ENCODE data around the gene CASK.
"Not testable (repeated sequence)": the region's sequence is repeated elsewhere in the genome, so short reads cannot be mapped to it uniquely, and the experiment has no call there.

CASK gene

DNA sequence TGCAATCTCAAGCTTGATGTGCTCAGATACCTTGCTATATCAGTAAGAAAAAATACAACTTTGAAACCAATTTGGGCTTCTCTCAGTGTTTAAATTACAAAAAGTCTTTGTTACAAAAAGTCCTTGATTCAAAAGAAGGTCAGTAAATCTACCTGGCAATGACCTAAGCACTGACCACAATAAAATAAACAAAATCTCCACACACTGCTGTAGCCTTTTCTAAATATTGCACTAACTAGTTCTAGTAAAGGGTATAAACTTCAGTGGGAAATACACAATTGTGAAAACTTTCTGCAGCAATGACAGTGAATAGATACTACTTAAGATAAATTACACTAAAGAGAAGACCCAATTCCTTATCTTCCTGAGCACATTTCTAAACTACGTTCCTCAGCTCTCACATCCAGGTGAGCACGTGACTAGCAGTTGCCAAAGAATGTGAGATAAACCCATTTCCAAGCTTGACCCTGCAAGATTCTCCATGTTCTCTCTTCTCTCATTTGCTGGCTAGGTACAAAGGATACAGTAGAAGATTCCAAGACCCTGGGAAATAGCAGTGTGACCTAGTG lies 316.0 kb downstream of the CASK start:
- FAIRE-seq (no peak), DNase-seq (ENCODE audit: insufficient read length, low spot score) (no peak)
- TF ChIP-seq POLR2A (IDR thresholded peaks at IDR 0.05; ENCODE audit: low read depth, low read length) (no peak), POU2F2 (IDR thresholded peaks at IDR 0.05; ENCODE audit: low read depth, low read length) (no peak), SPI1 (IDR thresholded peaks at IDR 0.05; ENCODE audit: low read depth, low read length) (no peak), POLR2AphosphoS5 (IDR thresholded peaks at IDR 0.05; ENCODE audit: low read depth, low read length) (no peak), PAX5 (IDR thresholded peaks at IDR 0.05; ENCODE audit: insufficient read depth, low read length, severe bottlenecking) (no peak), TAF1 (IDR thresholded peaks at IDR 0.05; ENCODE audit: low read depth, low read length) (no peak)

DNA sequence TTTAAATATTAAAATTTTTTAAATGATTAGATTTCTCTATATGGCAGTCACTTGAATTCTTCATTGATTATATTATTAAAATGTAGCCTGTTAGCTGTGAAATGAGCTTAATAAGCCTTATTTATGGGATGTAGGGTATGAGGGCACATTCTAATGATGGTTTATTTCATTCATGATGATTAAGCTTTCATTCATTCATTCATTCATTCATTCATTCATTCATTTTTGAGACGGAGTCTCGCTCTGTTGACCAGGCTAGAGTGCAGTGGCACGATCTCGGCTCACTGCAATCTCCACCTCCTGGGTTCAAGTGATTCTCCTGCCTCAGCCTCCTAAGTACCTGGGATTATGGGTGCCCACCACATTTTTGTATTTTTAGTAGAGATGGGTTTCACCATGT lies 317.3 kb downstream of the CASK start:
- FAIRE-seq, result not testable (repeated sequence)

DNA sequence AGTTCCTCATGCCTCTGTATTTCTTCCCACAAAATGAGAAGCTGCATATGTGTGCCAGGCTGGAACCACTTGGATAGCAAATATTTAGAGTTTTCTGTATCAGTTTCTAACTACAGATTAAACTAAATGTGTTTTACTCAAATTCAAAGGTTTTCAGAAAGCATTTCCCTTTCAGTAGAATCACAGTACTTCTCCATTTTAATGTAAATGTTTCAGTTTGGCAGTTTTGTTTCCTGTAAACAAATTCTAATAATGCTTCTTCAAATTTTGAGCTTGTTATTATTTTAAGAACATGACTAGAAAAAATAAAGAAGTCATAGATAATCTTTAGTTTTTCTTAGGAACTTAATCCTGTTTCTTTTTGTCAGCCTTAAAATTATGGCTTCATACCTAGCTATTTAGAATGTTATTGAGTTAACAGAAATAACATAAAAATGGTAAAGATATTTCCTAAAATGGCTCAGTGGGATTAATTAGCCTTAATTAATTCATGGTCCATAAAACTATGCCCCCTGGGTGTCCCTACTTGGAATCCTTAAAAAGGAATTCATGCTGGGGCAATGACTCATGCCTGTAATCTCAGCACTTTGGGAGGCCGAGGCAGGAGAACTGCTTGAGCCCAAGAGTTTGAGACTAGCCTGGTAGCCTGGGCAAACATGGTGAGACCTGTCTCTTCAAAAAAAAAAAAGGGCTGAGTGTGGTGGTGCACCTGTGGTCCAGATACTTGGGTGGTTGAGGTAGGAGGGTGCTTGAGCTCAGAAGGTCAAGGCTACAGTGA lies 318.4 kb downstream of the CASK start:
- TF ChIP-seq POLR2A (IDR thresholded peaks at IDR 0.05; ENCODE audit: low read depth, low read length) (no peak), POLR2AphosphoS5 (IDR thresholded peaks at IDR 0.05; ENCODE audit: low read depth, low read length) (no peak), POU2F2 (IDR thresholded peaks at IDR 0.05; ENCODE audit: low read depth, low read length) (no peak), PAX5 (IDR thresholded peaks at IDR 0.05; ENCODE audit: insufficient read depth, low read length, severe bottlenecking) (no peak), SPI1 (IDR thresholded peaks at IDR 0.05; ENCODE audit: low read depth, low read length) (no peak), TAF1 (IDR thresholded peaks at IDR 0.05; ENCODE audit: low read depth, low read length) (no peak)
- DNase-seq (ENCODE audit: insufficient read length, low spot score) (no peak), FAIRE-seq (peak; percentile 31)

More for the DNA sequence above, 317.3 kb downstream of the CASK start:
- DNase-seq (ENCODE audit: insufficient read length, low spot score), result not testable (repeated sequence)

DNA sequence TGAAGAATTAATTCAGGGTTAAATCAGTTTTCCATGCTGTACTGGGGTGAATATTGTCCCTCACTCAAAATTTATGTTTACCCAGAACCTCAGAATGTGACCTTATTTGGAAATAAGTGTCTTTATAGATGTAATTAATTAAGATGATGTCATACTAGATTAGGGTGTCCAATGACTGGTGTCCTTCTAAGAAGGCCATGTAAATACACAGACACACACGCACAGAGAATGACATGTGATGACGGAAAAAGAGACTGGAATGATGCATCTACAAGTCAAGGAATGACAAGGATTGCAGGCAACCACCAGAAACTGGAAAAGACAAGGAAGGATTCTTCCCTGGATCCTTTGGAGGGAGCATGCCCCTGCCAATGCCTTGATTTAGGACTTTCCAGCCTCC lies 319.2 kb downstream of the CASK start:
- FAIRE-seq (no peak), DNase-seq (ENCODE audit: insufficient read length, low spot score) (no peak)
- TF ChIP-seq TAF1 (IDR thresholded peaks at IDR 0.05; ENCODE audit: low read depth, low read length) (no peak), POU2F2 (IDR thresholded peaks at IDR 0.05; ENCODE audit: low read depth, low read length) (no peak), POLR2A (IDR thresholded peaks at IDR 0.05; ENCODE audit: low read depth, low read length) (no peak), PAX5 (IDR thresholded peaks at IDR 0.05; ENCODE audit: insufficient read depth, low read length, severe bottlenecking) (no peak), SPI1 (IDR thresholded peaks at IDR 0.05; ENCODE audit: low read depth, low read length) (no peak), POLR2AphosphoS5 (IDR thresholded peaks at IDR 0.05; ENCODE audit: low read depth, low read length) (no peak)

DNA sequence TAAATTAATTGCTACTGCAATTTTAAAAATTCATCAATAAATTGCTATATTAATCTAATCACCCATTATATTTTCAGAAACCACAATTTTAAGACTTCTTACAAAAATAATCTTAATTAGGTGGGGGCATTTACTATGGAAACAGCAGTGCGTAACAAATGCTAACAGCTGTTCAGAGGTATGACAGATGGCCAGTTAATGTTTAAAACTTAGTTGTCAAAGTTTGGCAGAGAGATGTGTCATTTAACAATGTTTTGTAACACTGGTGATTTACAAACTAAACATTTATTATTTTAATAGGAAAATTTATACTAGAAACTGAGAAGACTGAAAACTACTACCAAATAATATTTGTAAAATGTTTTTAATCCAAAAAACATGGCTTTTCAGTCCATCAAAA lies 319.8 kb downstream of the CASK start:
- TF ChIP-seq SPI1 (IDR thresholded peaks at IDR 0.05; ENCODE audit: low read depth, low read length) (no peak), PAX5 (IDR thresholded peaks at IDR 0.05; ENCODE audit: insufficient read depth, low read length, severe bottlenecking) (no peak), POLR2A (IDR thresholded peaks at IDR 0.05; ENCODE audit: low read depth, low read length) (no peak), TAF1 (IDR thresholded peaks at IDR 0.05; ENCODE audit: low read depth, low read length) (no peak), POLR2AphosphoS5 (IDR thresholded peaks at IDR 0.05; ENCODE audit: low read depth, low read length) (no peak), POU2F2 (IDR thresholded peaks at IDR 0.05; ENCODE audit: low read depth, low read length) (no peak)
- DNase-seq (ENCODE audit: insufficient read length, low spot score) (no peak), FAIRE-seq (no peak)

DNA sequence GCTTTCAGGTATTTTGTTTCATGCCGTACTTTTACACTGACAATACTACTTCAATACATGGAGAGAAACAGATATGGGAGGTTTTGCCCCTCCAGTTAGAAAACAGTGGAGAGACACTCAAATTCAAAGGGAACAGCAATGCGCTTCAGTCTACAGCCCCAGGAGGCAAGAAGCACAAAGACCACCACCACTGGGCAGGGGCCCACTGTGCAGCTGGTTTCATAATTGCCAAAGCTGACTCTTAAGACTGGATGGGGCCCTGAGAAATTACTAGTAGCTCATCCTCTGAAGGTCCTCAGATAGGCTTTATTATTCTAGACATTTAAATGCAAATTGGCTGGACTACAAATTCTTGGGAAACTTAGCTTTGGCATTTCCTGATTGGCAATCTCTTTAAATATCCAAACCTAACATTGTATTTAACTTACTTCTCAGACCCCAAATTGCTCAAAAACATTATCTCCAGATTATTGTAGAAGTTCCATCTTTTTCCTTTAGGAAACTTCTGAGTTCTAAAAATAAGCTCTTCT lies 320.5 kb downstream of the CASK start:
- DNase-seq (ENCODE audit: insufficient read length, low spot score) (no peak), FAIRE-seq (no peak)
- TF ChIP-seq SPI1 (IDR thresholded peaks at IDR 0.05; ENCODE audit: low read depth, low read length) (no peak), POLR2AphosphoS5 (IDR thresholded peaks at IDR 0.05; ENCODE audit: low read depth, low read length) (no peak), POLR2A (IDR thresholded peaks at IDR 0.05; ENCODE audit: low read depth, low read length) (no peak), POU2F2 (IDR thresholded peaks at IDR 0.05; ENCODE audit: low read depth, low read length) (no peak), PAX5 (IDR thresholded peaks at IDR 0.05; ENCODE audit: insufficient read depth, low read length, severe bottlenecking) (no peak), TAF1 (IDR thresholded peaks at IDR 0.05; ENCODE audit: low read depth, low read length) (no peak)

DNA sequence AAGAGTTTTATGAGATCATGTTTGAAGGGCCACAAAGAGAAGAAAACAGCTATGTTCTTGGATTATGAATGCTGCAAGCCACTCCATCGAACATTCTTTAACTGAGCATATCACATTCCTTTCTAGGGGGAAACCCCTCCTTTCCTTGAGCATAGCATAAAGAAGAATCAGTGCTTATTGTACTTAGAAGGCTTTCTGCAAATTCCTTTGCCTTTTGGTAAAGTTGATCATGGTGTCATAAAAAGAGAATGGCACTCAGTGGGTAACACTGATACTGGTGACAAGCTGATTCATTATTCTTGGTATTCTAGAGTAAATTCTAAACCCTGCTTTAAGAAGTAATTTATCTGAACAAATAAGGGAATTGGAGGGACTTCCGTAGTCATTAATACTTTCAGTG lies 323.1 kb downstream of the CASK start:
- FAIRE-seq, result peak; percentile 45
- no peak for DNase-seq (ENCODE audit: insufficient read length, low spot score)
- TF ChIP-seq SPI1 (IDR thresholded peaks at IDR 0.05; ENCODE audit: low read depth, low read length) (no peak), POLR2AphosphoS5 (IDR thresholded peaks at IDR 0.05; ENCODE audit: low read depth, low read length) (no peak), POU2F2 (IDR thresholded peaks at IDR 0.05; ENCODE audit: low read depth, low read length) (no peak), PAX5 (IDR thresholded peaks at IDR 0.05; ENCODE audit: insufficient read depth, low read length, severe bottlenecking) (no peak), POLR2A (IDR thresholded peaks at IDR 0.05; ENCODE audit: low read depth, low read length) (no peak)

DNA sequence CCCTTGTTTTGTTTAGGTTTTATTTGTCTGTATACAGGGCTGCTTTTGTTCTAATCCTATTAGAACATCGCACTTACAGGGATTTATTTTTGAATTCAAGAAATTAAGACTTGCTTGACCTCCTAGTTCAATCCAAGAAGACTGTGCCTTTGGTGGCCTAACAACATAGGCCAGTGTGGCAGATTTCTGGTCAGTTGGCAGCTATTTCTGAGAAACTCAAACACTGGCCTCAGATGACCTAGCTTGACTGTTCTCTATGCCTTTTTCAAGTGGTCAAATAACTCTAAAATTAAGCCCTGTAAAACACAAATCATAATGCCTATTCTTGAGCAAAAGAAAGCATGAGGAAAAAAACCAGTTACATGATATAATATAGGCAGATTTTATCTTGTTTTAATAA lies 323.8 kb downstream of the CASK start:
- TF ChIP-seq POU2F2 (IDR thresholded peaks at IDR 0.05; ENCODE audit: low read depth, low read length) (no peak), PAX5 (IDR thresholded peaks at IDR 0.05; ENCODE audit: insufficient read depth, low read length, severe bottlenecking) (no peak), SPI1 (IDR thresholded peaks at IDR 0.05; ENCODE audit: low read depth, low read length) (no peak), TAF1 (IDR thresholded peaks at IDR 0.05; ENCODE audit: low read depth, low read length) (no peak), POLR2AphosphoS5 (IDR thresholded peaks at IDR 0.05; ENCODE audit: low read depth, low read length) (no peak), POLR2A (IDR thresholded peaks at IDR 0.05; ENCODE audit: low read depth, low read length) (no peak)
- no peak for DNase-seq (ENCODE audit: insufficient read length, low spot score)
- no peak for FAIRE-seq

DNA sequence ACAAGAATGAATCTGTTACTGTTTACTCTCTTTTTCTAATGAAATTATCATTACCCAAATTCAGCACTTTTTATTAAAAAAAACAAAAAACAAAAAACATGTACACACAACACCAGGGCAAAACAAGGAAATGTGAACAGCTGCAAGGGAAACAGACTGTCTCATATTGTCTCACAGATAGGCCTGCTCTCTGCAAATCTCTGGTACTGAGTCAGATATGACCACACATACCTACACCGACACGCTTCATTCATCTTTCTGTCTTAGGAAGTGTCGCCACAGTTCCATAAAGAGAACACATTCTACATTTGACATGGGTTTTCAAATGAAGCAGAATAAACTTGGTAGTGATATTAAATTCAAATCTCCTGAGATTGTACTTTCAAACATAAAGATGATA lies 326.8 kb downstream of the CASK start:
- FAIRE-seq, result peak; percentile 82
- DNase-seq (ENCODE audit: insufficient read length, low spot score), result peak; percentile 5
- TF ChIP-seq TAF1 (IDR thresholded peaks at IDR 0.05; ENCODE audit: low read depth, low read length), result no peak
- peak; percentile 33; the same call in 1 of the 2 replicates for TF ChIP-seq SPI1 (IDR thresholded peaks at IDR 0.05; ENCODE audit: low read depth, low read length)

DNA sequence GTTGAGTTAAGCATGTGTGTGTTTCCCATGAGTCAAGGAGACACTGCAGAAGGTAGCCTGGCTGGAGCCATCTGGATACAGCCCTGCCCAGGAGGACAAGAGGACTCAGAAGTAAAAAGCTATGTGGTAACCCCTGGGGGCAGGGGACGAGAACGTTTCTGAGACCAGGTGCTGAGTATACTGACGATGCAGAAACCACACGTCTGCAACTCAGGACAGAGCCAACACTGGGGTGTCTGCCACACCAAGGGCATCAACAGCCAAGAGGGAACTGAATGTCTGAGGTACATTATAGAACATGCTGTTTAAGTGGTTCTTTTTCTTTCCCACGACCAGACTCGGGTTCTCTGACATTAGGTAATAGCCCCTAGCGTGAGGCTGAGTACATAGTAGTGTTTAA lies 328.7 kb downstream of the CASK start:
- FAIRE-seq, result no peak
- TF ChIP-seq SPI1 (IDR thresholded peaks at IDR 0.05; ENCODE audit: low read depth, low read length) (no peak), PAX5 (IDR thresholded peaks at IDR 0.05; ENCODE audit: insufficient read depth, low read length, severe bottlenecking) (no peak), POLR2A (IDR thresholded peaks at IDR 0.05; ENCODE audit: low read depth, low read length) (no peak), POU2F2 (IDR thresholded peaks at IDR 0.05; ENCODE audit: low read depth, low read length) (no peak), POLR2AphosphoS5 (IDR thresholded peaks at IDR 0.05; ENCODE audit: low read depth, low read length) (no peak), TAF1 (IDR thresholded peaks at IDR 0.05; ENCODE audit: low read depth, low read length) (no peak)

More for the DNA sequence above, 328.7 kb downstream of the CASK start:
- DNase-seq (ENCODE audit: insufficient read length, low spot score), result no peak
